SK-N-SH (cell line): ENCODE measurements around the gene IGF2BP2. TPM values are rescaled to one million over a fixed set of nuclear protein-coding genes. Genes with fewer than 3 reads are reported as not detected.

Experiments used
- CTCF ChIA-PET: fragments of 300-600, 350-600 bp; formaldehyde crosslinking; extraction: SDS; loops from one replicate; lab custom pipeline; 2021; lab: Yijun Ruan, JAX
- POLR2A ChIA-PET: fragments of 350-600 bp; sonication (Branson Sonifier 250); formaldehyde crosslinking; extraction: SDS; loops from one replicate; lab custom pipeline; 2020; ENCODE audit warnings: antibody characterized with exemption, inconsistent platforms; lab: Yijun Ruan, JAX
- DNase-seq: peaks from one replicate; pipeline ENCODE4 v3.0.0; 2012
- H2AFZ ChIP-seq: fragments of 200-600 bp; sonication (generic); 2 replicates; pipeline ENCODE4 v1.8.1; 2016; ENCODE audit warnings: antibody characterized with exemption, mild to moderate bottlenecking, low read depth
- H3F3A ChIP-seq: fragments of 200-600 bp; sonication (generic); replicated peaks from 2 replicates; pipeline ENCODE3; 2016; ENCODE audit warnings: antibody characterized with exemption, mild to moderate bottlenecking; ENCODE audit not compliant: insufficient read depth
- H3K27ac ChIP-seq, 2 experiments: fragments of 200-500 bp in 1 of 2; fragments of 200-600 bp in 1 of 2; sonication (Bioruptor generic) in 1 of 2; sonication (generic), shearing (Covaris generic) in 1 of 2; 2 replicates each; pipeline versions ENCODE4 v1.5.1 to v1.6.1; 2014 to 2016; ENCODE audit warnings: low read depth in 2 of 2, inconsistent platforms in 1 of 2, low read length in 1 of 2, mild to moderate bottlenecking in 1 of 2, mixed read lengths in 1 of 2
- H3K27me3 ChIP-seq: fragments of 200-600 bp; sonication (generic), shearing (Covaris generic); 2 replicates; pipeline ENCODE4 v1.6.1; 2016; ENCODE audit warnings: mixed run types; ENCODE audit not compliant: insufficient read depth
- H3K36me3 ChIP-seq, 2 experiments: fragments of 200-500 bp in 1 of 2; fragments of 200-600 bp in 1 of 2; sonication (Bioruptor generic) in 1 of 2; sonication (generic) in 1 of 2; replicated peaks in 1 of 2; 2 replicates each; pipeline versions ENCODE3 to v1.5.1; 2014 to 2016; ENCODE audit warnings: low read length in 1 of 2, mild to moderate bottlenecking in 1 of 2; ENCODE audit not compliant: insufficient read depth in 2 of 2, control insufficient read depth in 1 of 2
- H3K4me1 ChIP-seq, 2 experiments: fragments of 200-500 bp in 1 of 2; fragments of 200-600 bp in 1 of 2; sonication (Bioruptor generic) in 1 of 2; sonication (generic), shearing (Covaris generic) in 1 of 2; 2 replicates each; pipeline versions ENCODE4 v1.5.1 to v1.6.1; 2014 to 2016; ENCODE audit warnings: low read depth in 1 of 2, low read length in 1 of 2, mixed run types in 1 of 2; ENCODE audit not compliant: insufficient read depth in 2 of 2, control insufficient read depth in 1 of 2
- H3K4me2 ChIP-seq: fragments of 200-600 bp; sonication (generic), shearing (Covaris generic); 2 replicates; pipeline ENCODE4 v1.6.1; 2017; ENCODE audit warnings: mixed run types
- H3K4me3 ChIP-seq, 2 experiments: fragments of 200-500 bp in 1 of 2; fragments of 200-600 bp in 1 of 2; sonication (Bioruptor generic) in 1 of 2; sonication (generic), shearing (Covaris generic) in 1 of 2; 2 replicates each; pipeline versions ENCODE4 v1.5.1 to v1.8.1; 2014 to 2016; ENCODE audit warnings: low read depth in 2 of 2, inconsistent platforms in 1 of 2, low read length in 1 of 2, mild to moderate bottlenecking in 1 of 2, mixed read lengths in 1 of 2, moderate library complexity in 1 of 2
- H3K79me2 ChIP-seq: fragments of 200-600 bp; sonication (generic); 2 replicates; pipeline ENCODE4 v1.8.1; 2017; ENCODE audit warnings: mild to moderate bottlenecking; ENCODE audit not compliant: insufficient read depth
- H3K9ac ChIP-seq: fragments of 200-600 bp; sonication (generic); 2 replicates; pipeline ENCODE4 v1.6.1; 2017; ENCODE audit warnings: mixed run types
- H3K9me2 ChIP-seq: fragments of 200-600 bp; sonication (generic); 2 replicates; pipeline ENCODE4 v1.6.1; 2017; ENCODE audit warnings: mixed run types
- H3K9me3 ChIP-seq: fragments of 200-600 bp; sonication (generic); 2 replicates; pipeline ENCODE4 v1.6.1; 2017; ENCODE audit warnings: mixed run types, mild to moderate bottlenecking, moderate library complexity
- H4K20me1 ChIP-seq: fragments of 200-600 bp; sonication (generic); 2 replicates; pipeline ENCODE4 v1.6.1; 2017; ENCODE audit warnings: mild to moderate bottlenecking, mixed run types; ENCODE audit not compliant: insufficient read depth
- CHD2 ChIP-seq: fragments of 150-350 bp; IDR thresholded peaks from 2 replicates; pipeline ENCODE4 v1.6.1; 2018; ENCODE audit warnings: low read length; ENCODE audit not compliant: partially characterized antibody
- EP300 ChIP-seq, 2 experiments: IDR thresholded peaks; 2 replicates each; pipeline versions ENCODE4 v1.4.0 to v1.6.1; 2012; ENCODE audit warnings: borderline replicate concordance in 1 of 2, low read depth in 1 of 2, low read length in 1 of 2
- EZH2phosphoT487 ChIP-seq: fragments of 200-600 bp; sonication (generic); IDR thresholded peaks from 2 replicates; pipeline ENCODE4 v1.6.1; 2017; ENCODE audit warnings: low read depth, mixed run types, mild to moderate bottlenecking, antibody characterized with exemption, moderate library complexity, borderline replicate concordance
- FOXJ3 ChIP-seq: sonication (generic); formaldehyde crosslinking; IDR thresholded peaks from 2 replicates; pipeline ENCODE4 v1.5.1; 2020; ENCODE audit warnings: mild to moderate bottlenecking, missing genetic modification reagents
- GATA2 ChIP-seq: sonication (generic); formaldehyde crosslinking; IDR thresholded peaks from 2 replicates; pipeline ENCODE4 v1.5.0; 2020; ENCODE audit warnings: mild to moderate bottlenecking, missing genetic modification reagents
- MEF2A ChIP-seq: IDR thresholded peaks from 2 replicates; pipeline ENCODE4 v1.4.0; 2012; ENCODE audit warnings: low read depth, borderline replicate concordance
- NRF1 ChIP-seq: IDR thresholded peaks from 2 replicates; pipeline ENCODE4 v1.6.1; 2012; ENCODE audit warnings: low read depth, mild to moderate bottlenecking, low read length
- POLR2AphosphoS5 ChIP-seq: IDR thresholded peaks from 2 replicates; pipeline ENCODE4 v1.6.1; 2012; ENCODE audit warnings: low read depth, low read length
- RAD21 ChIP-seq: IDR thresholded peaks from 2 replicates; pipeline ENCODE4 v1.6.1; 2012; ENCODE audit warnings: mild to moderate bottlenecking, low read length
- RCOR1 ChIP-seq: fragments of 150-350 bp; IDR thresholded peaks from 2 replicates; pipeline ENCODE4 v1.6.1; 2017; ENCODE audit warnings: antibody characterized with exemption, low read length
- TCF12 ChIP-seq: IDR thresholded peaks from 2 replicates; pipeline ENCODE4 v1.4.0; 2012
- TEAD4 ChIP-seq: IDR thresholded peaks from 2 replicates; pipeline ENCODE4 v1.4.0; 2012; ENCODE audit warnings: mild to moderate bottlenecking, borderline replicate concordance; ENCODE audit not compliant: insufficient read depth
- WGBS: methylation state at CpG from one replicate; pipeline ENCODE4 v1.1.6; 2017; ENCODE audit warnings: low lambda C conversion rate; 5-methylcytosine and 5-hydroxymethylcytosine counted together
- polyA plus RNA-seq, 3 experiments: library from polyadenylated mRNA; depleted of rRNA; stranded (reverse); fragments of >200 nt; gene quantifications; 2 replicates each; pipeline ENCODE4 v1.2.3, GENCODE V29; 2012
- TF ChIP-seq, protein P1 (sequence below): IDR thresholded peaks from 2 replicates; pipeline ENCODE4; 2012
- TF ChIP-seq, protein P2 (sequence below): IDR thresholded peaks from 2 replicates; pipeline ENCODE4 v1.4.0; 2012; ENCODE audit warnings: low read depth, borderline replicate concordance
- TF ChIP-seq, protein P3 (sequence below): fragments of 200-600 bp; sonication (generic); IDR thresholded peaks from 2 replicates; pipeline ENCODE4 v1.6.1; 2017; ENCODE audit warnings: antibody characterized with exemption, mild to moderate bottlenecking, moderate library complexity

The IGF2BP2 gene
- polyA plus RNA-seq, 1 of the 3 experiments (the other 2 are of a cell fraction) = 5.4 TPM

DNA sequence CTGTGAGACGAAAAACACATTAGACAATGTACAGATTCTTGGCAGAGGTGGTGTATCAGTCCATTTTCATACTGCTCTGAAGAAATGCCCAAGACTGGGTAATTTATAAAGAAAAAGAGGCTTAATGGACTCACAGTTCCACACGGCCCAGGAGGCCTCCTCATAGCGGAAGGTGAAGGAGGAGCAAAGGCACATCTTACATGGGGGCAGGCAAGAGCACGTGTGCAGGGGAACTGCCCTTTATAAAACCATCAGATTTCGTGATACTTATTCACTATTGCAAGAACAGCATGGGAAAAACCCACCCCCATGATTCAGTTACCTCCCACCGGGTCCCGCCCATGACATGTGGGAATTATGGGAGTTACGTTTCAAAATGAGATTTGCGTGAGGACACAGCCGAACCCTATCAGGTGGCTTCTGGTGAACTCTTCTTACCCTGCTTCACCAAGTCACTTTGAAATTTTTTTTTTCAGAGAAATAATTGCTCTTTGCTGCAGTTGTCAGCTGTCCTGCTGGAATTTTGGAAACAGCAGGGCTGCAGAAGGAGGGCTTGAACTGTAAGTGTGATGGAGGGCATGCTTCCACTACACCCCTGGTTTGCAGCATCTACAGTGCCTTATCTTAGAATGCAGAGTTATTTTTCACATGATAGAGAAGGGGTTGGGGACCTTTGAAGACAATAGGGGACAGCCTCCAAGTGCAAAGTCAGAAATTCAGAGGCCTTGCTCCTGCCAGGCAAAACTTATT, 2.9 kb upstream of the IGF2BP2 start:
- WGBS = 76% methylated on average over 10 of the region's 10 CpGs
- Histone ChIP-seq H3K27me3 (no peaks in the 10 kb centered on the region), H3K9me3 (peaks cover 6% of the 10 kb centered on the region), H3F3A (peaks cover 12% of the 10 kb centered on the region), H3K9ac (no peak overlapping the region), H3K79me2 (peaks cover 41% of the 10 kb centered on the region), H4K20me1 (no peaks in the 10 kb centered on the region), H2AFZ (no peak overlapping the region), H3K4me2 (no peak overlapping the region), H3K4me1 (peaks cover 0 to 12% of the 10 kb centered on the region in 2 experiments; a peak in 1 of 4 replicates), H3K4me3 (no peak overlapping the region), H3K9me2 (no peaks in the 10 kb centered on the region), H3K36me3 (peaks cover 2 to 33% of the 10 kb centered on the region in 2 experiments), H3K27ac (no peak overlapping the region)
- ChIA-PET CTCF (no interaction called here), POLR2A (no interaction called here)
- TF ChIP-seq CHD2 = no peak
- TF ChIP-seq TCF12 = no peak
- no peak for TF ChIP-seq NRF1
- no peak for TF ChIP-seq TEAD4
- TF ChIP-seq, protein P1, sequence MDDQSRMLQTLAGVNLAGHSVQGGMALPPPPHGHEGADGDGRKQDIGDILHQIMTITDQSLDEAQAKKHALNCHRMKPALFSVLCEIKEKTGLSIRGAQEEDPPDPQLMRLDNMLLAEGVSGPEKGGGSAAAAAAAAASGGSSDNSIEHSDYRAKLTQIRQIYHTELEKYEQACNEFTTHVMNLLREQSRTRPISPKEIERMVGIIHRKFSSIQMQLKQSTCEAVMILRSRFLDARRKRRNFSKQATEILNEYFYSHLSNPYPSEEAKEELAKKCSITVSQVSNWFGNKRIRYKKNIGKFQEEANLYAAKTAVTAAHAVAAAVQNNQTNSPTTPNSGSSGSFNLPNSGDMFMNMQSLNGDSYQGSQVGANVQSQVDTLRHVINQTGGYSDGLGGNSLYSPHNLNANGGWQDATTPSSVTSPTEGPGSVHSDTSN = no peak
- TF ChIP-seq, protein P2, sequence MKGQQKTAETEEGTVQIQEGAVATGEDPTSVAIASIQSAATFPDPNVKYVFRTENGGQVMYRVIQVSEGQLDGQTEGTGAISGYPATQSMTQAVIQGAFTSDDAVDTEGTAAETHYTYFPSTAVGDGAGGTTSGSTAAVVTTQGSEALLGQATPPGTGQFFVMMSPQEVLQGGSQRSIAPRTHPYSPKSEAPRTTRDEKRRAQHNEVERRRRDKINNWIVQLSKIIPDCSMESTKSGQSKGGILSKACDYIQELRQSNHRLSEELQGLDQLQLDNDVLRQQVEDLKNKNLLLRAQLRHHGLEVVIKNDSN = no peak
- no peak for TF ChIP-seq FOXJ3
- TF ChIP-seq RAD21 = no peak
- no peak for TF ChIP-seq EZH2phosphoT487
- TF ChIP-seq POLR2AphosphoS5 = no peak
- TF ChIP-seq RCOR1 = no peak
- TF ChIP-seq, protein P3, sequence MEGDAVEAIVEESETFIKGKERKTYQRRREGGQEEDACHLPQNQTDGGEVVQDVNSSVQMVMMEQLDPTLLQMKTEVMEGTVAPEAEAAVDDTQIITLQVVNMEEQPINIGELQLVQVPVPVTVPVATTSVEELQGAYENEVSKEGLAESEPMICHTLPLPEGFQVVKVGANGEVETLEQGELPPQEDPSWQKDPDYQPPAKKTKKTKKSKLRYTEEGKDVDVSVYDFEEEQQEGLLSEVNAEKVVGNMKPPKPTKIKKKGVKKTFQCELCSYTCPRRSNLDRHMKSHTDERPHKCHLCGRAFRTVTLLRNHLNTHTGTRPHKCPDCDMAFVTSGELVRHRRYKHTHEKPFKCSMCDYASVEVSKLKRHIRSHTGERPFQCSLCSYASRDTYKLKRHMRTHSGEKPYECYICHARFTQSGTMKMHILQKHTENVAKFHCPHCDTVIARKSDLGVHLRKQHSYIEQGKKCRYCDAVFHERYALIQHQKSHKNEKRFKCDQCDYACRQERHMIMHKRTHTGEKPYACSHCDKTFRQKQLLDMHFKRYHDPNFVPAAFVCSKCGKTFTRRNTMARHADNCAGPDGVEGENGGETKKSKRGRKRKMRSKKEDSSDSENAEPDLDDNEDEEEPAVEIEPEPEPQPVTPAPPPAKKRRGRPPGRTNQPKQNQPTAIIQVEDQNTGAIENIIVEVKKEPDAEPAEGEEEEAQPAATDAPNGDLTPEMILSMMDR = no peak
- no peak for TF ChIP-seq MEF2A
- TF ChIP-seq EP300 (IDR thresholded peaks at IDR 0.05; ENCODE audit: borderline replicate concordance in 1 of 2, low read depth in 1 of 2, low read length in 1 of 2) = no peak
- no peak for TF ChIP-seq GATA2
- no peak for DNase-seq
